Hematopoietic multipotent progenitor cell treated with erythropoietin and hydrocortisone succinate and interleukin-3 and kit ligand, for 6 days (in vitro differentiated cells): ENCODE measurements around the gene CETP.
"Not testable (repeated sequence)": the region's sequence is repeated elsewhere in the genome, so short reads cannot be mapped to it uniquely, and the experiment has no call there.

Source experiments
- DNase-seq: peaks from one replicate; pipeline ENCODE4 v3.0.0-alpha.2; 2015

The CETP gene

DNA sequence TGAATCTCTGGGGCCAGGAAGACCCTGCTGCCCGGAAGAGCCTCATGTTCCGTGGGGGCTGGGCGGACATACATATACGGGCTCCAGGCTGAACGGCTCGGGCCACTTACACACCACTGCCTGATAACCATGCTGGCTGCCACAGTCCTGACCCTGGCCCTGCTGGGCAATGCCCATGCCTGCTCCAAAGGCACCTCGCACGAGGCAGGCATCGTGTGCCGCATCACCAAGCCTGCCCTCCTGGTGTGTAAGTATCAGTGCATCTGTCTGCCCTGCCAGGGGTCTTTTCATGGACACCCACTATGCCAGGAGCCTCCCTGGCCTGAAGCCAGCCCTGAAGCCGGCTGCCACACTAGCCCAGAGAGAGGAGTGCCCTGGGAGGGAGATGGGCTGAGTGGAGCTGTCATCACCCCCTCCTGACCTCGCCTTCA lies at the start of gene CETP:
CETP (plus strand) TSS at position 100 of the 431 bp plus-strand sequence; CDS start at position 130, 30 bp downstream.
- DNase-seq, result no peak

DNA sequence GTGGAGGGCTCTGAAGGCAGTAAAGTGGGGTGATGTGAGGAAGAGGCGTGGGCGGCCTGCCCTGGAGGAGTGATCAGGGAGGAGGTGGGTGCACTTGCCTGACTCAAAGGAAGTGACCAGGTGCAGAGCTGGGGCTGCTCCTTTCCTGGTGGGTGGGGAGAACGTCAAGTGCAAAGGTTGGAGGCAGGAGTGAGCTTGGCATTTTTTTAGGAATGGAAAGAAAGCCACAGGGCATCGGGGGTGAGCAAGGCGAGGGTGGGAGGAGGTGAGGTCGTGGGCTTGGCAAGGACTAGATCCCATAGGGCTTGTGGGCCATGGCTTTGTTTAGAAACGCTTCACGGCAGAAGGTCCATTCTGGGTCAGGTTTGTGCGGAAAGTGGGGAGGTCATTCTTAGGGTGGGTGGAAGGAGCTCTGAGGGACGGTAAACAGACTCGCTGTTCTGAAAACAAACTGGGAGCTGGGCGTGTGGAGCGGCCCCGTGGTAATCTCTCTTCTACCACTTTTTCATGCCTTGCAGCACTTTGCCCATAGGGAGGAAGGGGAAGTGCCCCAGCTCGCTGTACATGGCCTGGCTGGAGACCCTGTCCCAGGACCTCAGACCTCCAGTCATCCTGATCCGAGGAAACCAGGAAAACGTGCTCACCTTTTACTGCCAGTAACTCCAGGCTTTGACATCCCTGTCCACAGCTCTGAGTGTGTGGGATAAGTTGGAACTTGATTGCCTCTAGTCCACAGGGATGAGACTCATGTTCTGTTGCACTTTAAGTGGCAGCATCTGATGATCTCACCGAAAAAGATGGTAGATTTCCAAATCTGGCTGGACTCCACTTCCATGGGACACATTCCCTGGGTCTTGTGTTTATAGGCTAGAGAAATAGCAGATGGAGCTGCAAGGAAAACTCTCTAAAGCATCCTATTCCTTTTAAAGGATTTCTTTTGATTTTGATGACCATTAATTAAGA lies 48.7 kb upstream of the CETP start:
- DNase-seq, result no peak

DNA sequence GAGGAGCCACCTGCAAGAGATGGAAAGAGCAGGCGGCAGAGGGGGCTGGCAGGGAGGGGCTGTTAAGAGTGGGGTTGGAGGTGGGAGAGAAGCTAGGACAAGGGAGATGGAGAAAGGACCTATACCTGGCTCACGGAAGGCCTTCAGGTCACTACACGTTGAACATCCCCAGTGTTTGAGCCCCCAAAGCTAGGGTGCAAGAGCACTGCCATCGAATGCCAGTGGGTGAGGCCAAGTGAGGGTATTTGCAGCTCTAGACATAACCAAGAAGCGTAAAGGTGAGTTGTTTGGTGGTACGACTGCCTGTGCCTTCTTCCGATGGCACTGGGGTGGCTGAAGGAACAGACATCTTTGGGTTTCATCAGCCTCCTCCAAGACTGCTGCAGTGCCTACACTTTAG lies 46.9 kb upstream of the CETP start:
- DNase-seq, result no peak

DNA sequence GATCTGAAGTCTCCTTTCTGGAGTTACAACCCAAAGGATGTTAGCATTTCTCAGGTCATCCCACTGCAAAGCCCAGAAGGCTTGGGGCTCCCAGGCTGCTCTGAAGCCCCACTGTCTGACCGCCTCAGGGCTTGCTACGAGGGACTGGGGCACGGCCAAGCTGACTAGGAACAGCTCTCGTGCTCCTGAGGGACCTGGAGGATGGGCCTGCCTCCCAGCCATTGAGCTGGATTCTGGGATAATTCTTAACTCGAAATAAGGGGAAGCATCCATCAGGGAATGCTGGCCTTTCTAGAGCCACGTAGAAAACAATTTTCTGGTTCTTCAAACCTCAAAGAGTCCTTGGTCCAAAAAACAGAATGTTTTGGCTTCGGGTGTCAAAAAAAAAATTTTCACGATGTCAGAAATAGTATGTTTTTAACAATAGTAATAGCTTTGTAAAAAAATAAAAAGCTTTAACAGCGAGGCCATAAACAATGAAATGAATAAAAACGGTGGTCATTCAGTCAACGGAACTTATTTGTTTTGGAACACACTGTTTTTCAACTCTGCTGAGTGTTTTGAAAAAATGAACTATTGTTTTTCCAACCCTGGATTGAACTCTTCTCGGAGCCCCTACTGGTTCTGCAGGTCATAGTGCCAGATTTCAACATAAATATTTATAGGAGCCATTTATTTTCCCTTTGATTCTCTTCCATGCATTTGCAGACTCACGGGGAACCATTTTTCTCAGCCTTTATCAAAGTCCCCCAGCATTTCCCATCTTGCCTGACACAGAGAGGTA lies 46.2 kb upstream of the CETP start:
- no peak for DNase-seq

- DNase-seq, result no peak
Measured at GRCh38 chr16:56916571-56917403, 45.0 kb upstream of the CETP start.

- no peak for DNase-seq
Measured at GRCh38 chr16:56918467-56919012, 43.2 kb upstream of the CETP start.

GRCh38 chr16:56919099-56919800 lies 42.5 kb upstream of the CETP start:
- DNase-seq, result no peak

GRCh38 chr16:56921571-56921970 lies 40.2 kb upstream of the CETP start:
- no peak for DNase-seq

DNA sequence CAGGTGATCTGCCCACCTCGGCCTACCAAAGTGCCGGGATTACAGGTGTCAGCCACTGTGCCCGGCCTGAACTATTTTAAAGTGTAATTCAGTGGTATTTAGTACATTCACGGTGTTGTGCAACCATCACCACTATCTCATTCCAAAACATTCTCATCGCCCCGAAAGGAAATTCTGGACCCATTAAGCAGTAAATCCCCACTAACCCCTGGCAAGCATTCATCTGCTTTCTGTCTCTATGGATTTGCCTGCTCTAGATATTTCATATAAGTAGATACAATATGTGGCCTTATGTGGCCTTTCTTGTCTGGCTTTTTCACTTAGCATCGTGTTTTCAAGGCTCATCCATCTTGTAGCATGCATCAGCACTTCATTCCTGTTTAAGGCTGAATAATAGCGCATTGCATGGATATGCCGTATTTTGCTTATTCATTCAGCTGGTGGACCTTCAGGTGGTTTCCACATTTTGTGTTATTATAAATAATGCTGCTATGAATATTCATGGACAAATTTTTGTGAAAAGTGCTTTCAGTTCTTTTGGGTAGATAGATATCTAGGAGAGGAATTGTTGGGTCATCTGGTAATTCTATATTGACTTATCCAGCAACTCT lies 38.2 kb upstream of the CETP start:
- no peak for DNase-seq

DNA sequence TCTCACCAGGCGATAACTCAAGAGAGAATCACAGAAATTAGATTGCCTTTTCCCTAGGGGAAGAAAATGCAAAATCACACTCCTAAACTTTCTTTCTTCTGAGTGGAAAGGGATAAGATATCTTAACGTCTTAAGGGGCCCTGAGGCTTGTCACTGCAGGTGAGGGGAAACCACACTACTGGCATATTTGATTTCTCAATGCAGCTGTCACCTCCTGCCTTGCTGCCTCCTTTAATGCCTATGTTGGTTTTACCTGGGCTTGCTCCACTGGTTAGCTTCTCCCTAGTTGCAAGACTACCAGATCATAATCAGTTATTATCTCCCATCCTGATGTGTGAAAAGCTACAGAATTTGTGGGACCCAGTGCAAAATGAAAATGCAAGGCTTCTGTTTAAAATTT lies 34.3 kb upstream of the CETP start:
- DNase-seq, result no peak

- DNase-seq, result no peak
Measured at GRCh38 chr16:56929639-56930038, 32.1 kb upstream of the CETP start.

DNA sequence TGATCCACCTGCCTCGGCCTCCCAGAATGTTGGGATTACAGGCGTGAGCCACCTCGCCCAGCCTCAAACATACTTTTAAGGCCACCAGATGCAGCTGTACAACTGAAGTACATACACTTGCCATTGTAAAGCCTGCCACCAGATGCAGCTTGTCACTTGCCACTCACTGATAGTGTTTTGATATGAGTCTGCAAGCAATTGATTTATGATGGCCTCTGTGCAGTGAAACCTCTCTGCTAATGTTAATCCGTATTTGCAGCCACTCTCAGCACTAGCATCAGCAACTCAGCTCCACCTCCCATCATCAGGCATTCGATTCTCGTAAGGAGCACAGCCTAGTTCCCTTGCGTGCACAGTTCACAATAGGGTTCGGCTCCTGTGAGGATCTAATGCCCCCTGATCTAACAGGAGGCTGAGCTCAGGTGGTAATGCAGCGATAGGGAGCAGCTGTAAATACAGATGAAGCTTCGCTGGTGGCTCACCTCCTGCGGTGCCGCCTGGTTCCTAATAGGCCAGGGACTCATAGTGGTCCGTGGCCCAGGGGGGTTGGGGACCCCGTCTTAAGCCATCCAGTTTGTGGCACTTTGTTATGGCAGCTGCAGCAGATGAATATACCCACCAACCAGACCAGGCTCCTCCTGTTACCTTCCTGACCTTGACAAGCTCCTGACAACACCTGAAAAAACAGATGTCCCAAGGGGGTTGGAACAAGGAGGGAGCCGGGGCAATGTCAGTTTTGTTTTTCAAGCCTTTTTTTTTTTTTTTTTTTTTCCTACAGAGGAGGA lies 31.1 kb upstream of the CETP start:
- peak; percentile 21 for DNase-seq

- no peak for DNase-seq
Measured at GRCh38 chr16:56931271-56931891, 30.4 kb upstream of the CETP start.

- DNase-seq, result peak; percentile 98
Measured at GRCh38 chr16:56931892-56932720, 29.6 kb upstream of the CETP start, which contains the start of gene HERPUD1. Gene HERPUD1 (plus strand): TSS chr16:56932142. CDS start chr16:56932245, 103 bp downstream.

- peak; percentile 79 for DNase-seq
Measured at GRCh38 chr16:56932721-56933619, 28.8 kb upstream of the CETP start.

- no peak for DNase-seq
Measured at GRCh38 chr16:56933828-56934598, 27.7 kb upstream of the CETP start.

DNA sequence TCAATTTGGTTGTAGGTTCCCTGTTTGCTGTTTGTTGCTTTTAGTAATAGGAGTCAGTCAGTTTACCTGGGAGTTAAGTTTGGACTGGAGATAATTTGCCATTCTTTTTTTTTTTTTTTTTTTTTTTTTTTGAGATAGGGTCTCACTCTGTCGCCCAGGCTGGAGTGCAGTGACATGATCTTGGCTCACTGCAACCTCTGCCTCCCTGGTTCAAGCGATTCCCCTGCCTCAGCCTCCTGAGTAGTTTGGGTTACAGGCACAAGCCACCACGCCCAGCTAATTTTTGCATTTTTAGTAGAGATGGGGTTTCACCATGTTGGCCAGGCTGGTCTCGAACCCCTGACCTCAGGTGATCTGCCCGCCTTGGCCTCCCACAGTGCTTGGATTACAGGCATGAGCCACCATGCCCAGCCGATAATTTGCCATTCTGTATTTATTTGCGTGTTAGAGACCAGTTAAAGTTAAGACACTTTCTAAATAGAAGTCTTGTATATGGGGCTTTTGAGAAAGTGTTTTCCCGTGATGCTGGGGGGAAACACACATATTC lies 27.1 kb upstream of the CETP start:
- not testable (repeated sequence) for DNase-seq
